ENCODE results near the gene PLEKHA4. TPM values are rescaled to one million over a fixed set of nuclear protein-coding genes. Genes with fewer than 3 reads are reported as not detected.
"Not testable (repeated sequence)": the region's sequence is repeated elsewhere in the genome, so short reads cannot be mapped to it uniquely, and the experiment has no call there.

PLEKHA4 gene
- total RNA-seq: 14.1 TPM

GRCh38 chr19:48868114-48868886 is at the start of gene PLEKHA4:
TSS of gene PLEKHA4 (minus strand) at chr19:48868617. CDS start at chr19:48867620, 997 bp downstream.
- H3K27ac ChIP-seq (ENCODE audit: low read depth, low read length): peak within 1 kb of the TSS; percentile 85
- H3K4me1 ChIP-seq (ENCODE audit: control insufficient read depth in 3 of 3, insufficient read depth in 3 of 3, low read length in 3 of 3): peaks cover 17 to 33% (median 25%) of the 10 kb centered on the region in 3 donors
- H3K27me3 ChIP-seq (ENCODE audit: control insufficient read depth in 3 of 3, insufficient read depth in 3 of 3, low read length in 3 of 3): no peaks in the 10 kb centered on the region
- no peaks in the 10 kb centered on the region for H3K9me3 ChIP-seq (ENCODE audit: control insufficient read depth in 3 of 3, low read length in 3 of 3)
- peaks cover 1 to 9% (median 6%) of the 10 kb centered on the region in 3 donors for H3K36me3 ChIP-seq (ENCODE audit: control insufficient read depth in 3 of 3, insufficient read depth in 3 of 3, low read length in 3 of 3)
- peak within 1 kb of the TSS; percentile 46 to 72 (median 58) for H3K4me3 ChIP-seq (ENCODE audit: low read length in 3 of 3)
- peak within 1 kb of the TSS; percentile 67 to 81 (median 76) for H3K9ac ChIP-seq (ENCODE audit: low read depth in 1 of 3, low read length in 3 of 3)

GRCh38 chr19:48918071-48918470 is 49.7 kb upstream of the PLEKHA4 start:
- Histone ChIP-seq H3K27me3 (ENCODE audit: control insufficient read depth in 3 of 3, insufficient read depth in 3 of 3, low read length in 3 of 3) (no peaks in the 10 kb centered on the region), H3K9me3 (ENCODE audit: control insufficient read depth in 3 of 3, low read length in 3 of 3) (no peaks in the 10 kb centered on the region), H3K9ac (ENCODE audit: low read depth in 1 of 3, low read length in 3 of 3) (no peak overlapping the region), H3K27ac (ENCODE audit: low read depth, low read length) (no peak overlapping the region), H3K4me3 (ENCODE audit: low read length in 3 of 3) (no peak overlapping the region), H3K4me1 (ENCODE audit: control insufficient read depth in 3 of 3, insufficient read depth in 3 of 3, low read length in 3 of 3) (no peaks in the 10 kb centered on the region), H3K36me3 (ENCODE audit: control insufficient read depth in 3 of 3, insufficient read depth in 3 of 3, low read length in 3 of 3) (peaks cover 56 to 65% (median 60%) of the 10 kb centered on the region in 3 donors)

GRCh38 chr19:48915757-48916156 is 47.3 kb upstream of the PLEKHA4 start:
- Histone ChIP-seq H3K9me3 (ENCODE audit: control insufficient read depth in 3 of 3, low read length in 3 of 3) (no peaks in the 10 kb centered on the region), H3K9ac (ENCODE audit: low read depth in 1 of 3, low read length in 3 of 3) (no peak overlapping the region), H3K4me1 (ENCODE audit: control insufficient read depth in 3 of 3, insufficient read depth in 3 of 3, low read length in 3 of 3) (no peaks in the 10 kb centered on the region), H3K27ac (ENCODE audit: low read depth, low read length) (no peak overlapping the region), H3K27me3 (ENCODE audit: control insufficient read depth in 3 of 3, insufficient read depth in 3 of 3, low read length in 3 of 3) (no peaks in the 10 kb centered on the region), H3K36me3 (ENCODE audit: control insufficient read depth in 3 of 3, insufficient read depth in 3 of 3, low read length in 3 of 3) (peaks cover 58 to 65% (median 59%) of the 10 kb centered on the region in 3 donors), H3K4me3 (ENCODE audit: low read length in 3 of 3) (no peak overlapping the region)

- Histone ChIP-seq H3K27me3 (ENCODE audit: control insufficient read depth in 3 of 3, insufficient read depth in 3 of 3, low read length in 3 of 3) (no peaks in the 10 kb centered on the region), H3K4me1 (ENCODE audit: control insufficient read depth in 3 of 3, insufficient read depth in 3 of 3, low read length in 3 of 3) (peaks cover 2 to 4% (median 3%) of the 10 kb centered on the region in 3 donors), H3K36me3 (ENCODE audit: control insufficient read depth in 3 of 3, insufficient read depth in 3 of 3, low read length in 3 of 3) (peaks cover 55 to 65% (median 65%) of the 10 kb centered on the region in 3 donors), H3K27ac (ENCODE audit: low read depth, low read length) (no peak overlapping the region), H3K9me3 (ENCODE audit: control insufficient read depth in 3 of 3, low read length in 3 of 3) (no peaks in the 10 kb centered on the region), H3K9ac (ENCODE audit: low read depth in 1 of 3, low read length in 3 of 3) (no peak overlapping the region), H3K4me3 (ENCODE audit: low read length in 3 of 3) (no peak overlapping the region)
These were observed 45.8 kb upstream of the PLEKHA4 start for GRCh38 chr19:48914181-48914580.

GRCh38 chr19:48913114-48913889 is 44.9 kb upstream of the PLEKHA4 start:
- peaks cover 3 to 10% (median 9%) of the 10 kb centered on the region in 3 donors for H3K4me1 ChIP-seq (ENCODE audit: control insufficient read depth in 3 of 3, insufficient read depth in 3 of 3, low read length in 3 of 3)
- H3K9me3 ChIP-seq (ENCODE audit: control insufficient read depth in 3 of 3, low read length in 3 of 3): no peaks in the 10 kb centered on the region
- H3K9ac ChIP-seq (ENCODE audit: low read depth in 1 of 3, low read length in 3 of 3): no peak overlapping the region
- no peak overlapping the region for H3K27ac ChIP-seq (ENCODE audit: low read depth, low read length)
- no peak overlapping the region for H3K4me3 ChIP-seq (ENCODE audit: low read length in 3 of 3)
- H3K27me3 ChIP-seq (ENCODE audit: control insufficient read depth in 3 of 3, insufficient read depth in 3 of 3, low read length in 3 of 3): no peaks in the 10 kb centered on the region
- H3K36me3 ChIP-seq (ENCODE audit: control insufficient read depth in 3 of 3, insufficient read depth in 3 of 3, low read length in 3 of 3): peaks cover 56 to 60% (median 57%) of the 10 kb centered on the region in 3 donors

- no peak overlapping the region for H3K4me3 ChIP-seq (ENCODE audit: low read length in 3 of 3)
- no peaks in the 10 kb centered on the region for H3K9me3 ChIP-seq (ENCODE audit: control insufficient read depth in 3 of 3, low read length in 3 of 3)
- H3K27me3 ChIP-seq (ENCODE audit: control insufficient read depth in 3 of 3, insufficient read depth in 3 of 3, low read length in 3 of 3): no peaks in the 10 kb centered on the region
- H3K9ac ChIP-seq (ENCODE audit: low read depth in 1 of 3, low read length in 3 of 3): no peak overlapping the region
- peaks cover 48 to 56% (median 54%) of the 10 kb centered on the region in 3 donors for H3K36me3 ChIP-seq (ENCODE audit: control insufficient read depth in 3 of 3, insufficient read depth in 3 of 3, low read length in 3 of 3)
- H3K27ac ChIP-seq (ENCODE audit: low read depth, low read length): no peak overlapping the region
- H3K4me1 ChIP-seq (ENCODE audit: control insufficient read depth in 3 of 3, insufficient read depth in 3 of 3, low read length in 3 of 3): peaks cover 8 to 15% (median 13%) of the 10 kb centered on the region in 3 donors
These were observed 42.4 kb upstream of the PLEKHA4 start for GRCh38 chr19:48910803-48911202.

- Histone ChIP-seq H3K4me1 (ENCODE audit: control insufficient read depth in 3 of 3, insufficient read depth in 3 of 3, low read length in 3 of 3) (peaks cover 8 to 19% (median 18%) of the 10 kb centered on the region in 3 donors), H3K27ac (ENCODE audit: low read depth, low read length) (peak overlapping the region; percentile 63), H3K36me3 (ENCODE audit: control insufficient read depth in 3 of 3, insufficient read depth in 3 of 3, low read length in 3 of 3) (peaks cover 50 to 60% (median 58%) of the 10 kb centered on the region in 3 donors)
- not testable (repeated sequence) for H3K9me3 ChIP-seq (ENCODE audit: control insufficient read depth in 3 of 3, low read length in 3 of 3); H3K27me3 ChIP-seq (ENCODE audit: control insufficient read depth in 3 of 3, insufficient read depth in 3 of 3, low read length in 3 of 3); H3K9ac ChIP-seq (ENCODE audit: low read depth in 1 of 3, low read length in 3 of 3); H3K4me3 ChIP-seq (ENCODE audit: low read length in 3 of 3)
These were observed 41.1 kb upstream of the PLEKHA4 start for GRCh38 chr19:48909424-48910077.

- Histone ChIP-seq H3K4me3 (ENCODE audit: low read length in 3 of 3) (no peak overlapping the region), H3K27me3 (ENCODE audit: control insufficient read depth in 3 of 3, insufficient read depth in 3 of 3, low read length in 3 of 3) (no peaks in the 10 kb centered on the region), H3K9me3 (ENCODE audit: control insufficient read depth in 3 of 3, low read length in 3 of 3) (no peaks in the 10 kb centered on the region), H3K4me1 (ENCODE audit: control insufficient read depth in 3 of 3, insufficient read depth in 3 of 3, low read length in 3 of 3) (peaks cover 8 to 20% (median 18%) of the 10 kb centered on the region in 3 donors), H3K36me3 (ENCODE audit: control insufficient read depth in 3 of 3, insufficient read depth in 3 of 3, low read length in 3 of 3) (peaks cover 35 to 50% (median 48%) of the 10 kb centered on the region in 3 donors), H3K27ac (ENCODE audit: low read depth, low read length) (peak overlapping the region; percentile 63), H3K9ac (ENCODE audit: low read depth in 1 of 3, low read length in 3 of 3) (peak overlapping the region in 1 of 3 donors; percentile 35)
These were observed 39.3 kb upstream of the PLEKHA4 start for GRCh38 chr19:48907671-48908070.

- H3K27me3 ChIP-seq (ENCODE audit: control insufficient read depth in 3 of 3, insufficient read depth in 3 of 3, low read length in 3 of 3): no peaks in the 10 kb centered on the region
- H3K9me3 ChIP-seq (ENCODE audit: control insufficient read depth in 3 of 3, low read length in 3 of 3): no peaks in the 10 kb centered on the region
- peaks cover 16 to 31% (median 27%) of the 10 kb centered on the region in 3 donors for H3K4me1 ChIP-seq (ENCODE audit: control insufficient read depth in 3 of 3, insufficient read depth in 3 of 3, low read length in 3 of 3)
- no peak overlapping the region for H3K4me3 ChIP-seq (ENCODE audit: low read length in 3 of 3)
- H3K9ac ChIP-seq (ENCODE audit: low read depth in 1 of 3, low read length in 3 of 3): no peak overlapping the region
- H3K36me3 ChIP-seq (ENCODE audit: control insufficient read depth in 3 of 3, insufficient read depth in 3 of 3, low read length in 3 of 3): peaks cover 35 to 39% (median 38%) of the 10 kb centered on the region in 3 donors
- H3K27ac ChIP-seq (ENCODE audit: low read depth, low read length): no peak overlapping the region
These were observed 37.9 kb upstream of the PLEKHA4 start for GRCh38 chr19:48906324-48906723.

All from skeletal muscle tissue (tissue), 4 donors.